GM19238 (cell line): ENCODE data around the gene CDH23.

ENCODE experiments used
- DNase-seq: peaks from one replicate; pipeline ENCODE4 v3.0.0; 2011; ENCODE audit warnings: low spot score; ENCODE audit not compliant: insufficient read length

CDH23 gene

DNA sequence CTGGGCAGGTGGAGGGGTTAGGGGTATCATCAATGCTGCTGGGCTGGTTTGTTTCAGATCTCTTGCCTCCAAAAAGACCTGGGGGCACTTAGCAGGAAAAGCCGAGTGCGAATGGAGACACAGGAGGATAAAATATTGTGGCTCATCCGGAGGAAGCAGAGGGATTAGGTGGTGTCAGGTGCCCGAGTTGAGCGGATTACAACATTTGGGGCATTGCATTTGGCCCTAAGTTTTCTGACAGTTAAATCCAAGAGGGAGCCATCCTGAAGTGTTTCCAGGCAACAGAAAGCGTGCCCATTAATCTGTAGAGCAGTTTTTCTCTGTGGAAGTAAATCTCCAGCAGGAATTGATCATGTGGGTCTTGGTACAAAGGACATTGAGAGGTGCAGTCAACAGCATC, 85.9 kb downstream of the CDH23 start:
- DNase-seq = no peak

GRCh38 chr10:71483135-71483534, 86.4 kb downstream of the CDH23 start:
- DNase-seq = no peak

DNA sequence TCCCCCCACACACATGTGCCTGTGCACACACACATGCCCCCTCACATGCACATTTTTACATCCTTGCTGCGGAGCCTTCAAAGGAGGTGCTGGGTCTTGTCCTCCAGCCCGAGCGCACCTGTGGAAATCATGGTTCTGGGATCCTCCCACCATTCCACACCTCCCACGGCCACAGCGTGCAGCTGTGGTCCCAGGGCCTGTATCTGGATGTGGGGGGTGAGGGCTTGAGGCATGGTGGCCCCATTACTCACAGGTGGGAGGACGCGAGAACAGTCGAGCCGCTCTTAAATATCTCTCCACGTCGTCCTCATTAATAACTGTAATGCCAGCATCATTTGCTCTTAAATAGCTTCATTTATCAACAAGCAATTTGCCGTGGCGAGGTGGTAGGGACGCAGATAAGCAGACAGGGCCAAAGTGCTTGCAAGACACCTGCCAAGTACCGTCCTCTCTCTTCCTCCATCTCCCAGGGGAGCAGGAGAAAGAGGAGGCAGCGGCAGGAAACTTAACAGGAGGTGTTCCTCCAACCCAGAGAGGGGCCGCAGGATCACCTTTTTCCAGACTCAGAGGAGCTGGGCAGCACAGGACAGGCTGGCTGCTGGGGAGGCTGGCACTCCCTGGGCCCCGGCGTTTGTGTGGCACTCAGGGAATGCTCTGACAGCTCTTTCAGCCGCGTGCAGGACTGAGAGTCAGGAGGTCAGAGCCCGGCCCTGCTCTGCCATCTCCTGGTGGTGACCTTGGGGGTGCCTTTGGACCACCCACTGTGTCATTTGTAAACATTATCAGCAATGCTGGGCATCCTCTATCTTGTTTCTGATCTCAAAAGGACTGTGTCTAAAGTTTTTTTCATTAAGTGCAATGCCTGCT, 87.4 kb downstream of the CDH23 start:
- DNase-seq = no peak

DNA sequence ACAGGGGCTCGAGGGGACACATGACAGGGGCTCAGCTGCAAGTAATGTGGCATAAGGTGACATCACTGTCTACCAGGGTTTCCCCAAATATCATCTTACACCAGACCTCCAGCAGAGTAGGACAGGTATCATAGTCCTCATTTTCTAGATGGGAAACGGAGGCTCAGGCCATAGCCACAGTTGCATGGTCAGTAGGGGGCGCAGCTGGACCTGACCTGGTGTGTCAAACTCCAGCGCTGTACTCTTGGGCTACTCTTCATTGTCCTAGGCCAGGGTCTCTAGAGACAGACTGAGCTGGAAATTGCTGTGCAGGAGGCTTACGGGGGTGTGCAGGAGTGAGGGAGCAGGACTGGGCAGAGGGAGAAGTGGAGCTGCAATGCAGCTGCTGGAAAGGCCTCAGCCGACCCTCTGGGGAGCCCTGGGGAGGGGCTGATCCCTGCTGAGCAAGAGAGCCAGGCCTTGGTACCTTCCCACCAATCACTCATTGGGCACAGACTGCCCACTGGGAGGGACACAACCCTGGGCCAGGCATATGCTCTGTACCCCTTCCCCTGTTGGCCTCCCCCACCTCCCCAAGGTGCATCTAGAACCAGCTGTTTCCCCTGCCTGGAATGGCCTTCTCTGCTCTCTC, 89.9 kb downstream of the CDH23 start:
- DNase-seq = peak; percentile 23

- no peak for DNase-seq
Observed at GRCh38 chr10:71487726-71488125, 91.0 kb downstream of the CDH23 start.

- DNase-seq = no peak
Observed at GRCh38 chr10:71489077-71489476, 92.4 kb downstream of the CDH23 start.

DNA sequence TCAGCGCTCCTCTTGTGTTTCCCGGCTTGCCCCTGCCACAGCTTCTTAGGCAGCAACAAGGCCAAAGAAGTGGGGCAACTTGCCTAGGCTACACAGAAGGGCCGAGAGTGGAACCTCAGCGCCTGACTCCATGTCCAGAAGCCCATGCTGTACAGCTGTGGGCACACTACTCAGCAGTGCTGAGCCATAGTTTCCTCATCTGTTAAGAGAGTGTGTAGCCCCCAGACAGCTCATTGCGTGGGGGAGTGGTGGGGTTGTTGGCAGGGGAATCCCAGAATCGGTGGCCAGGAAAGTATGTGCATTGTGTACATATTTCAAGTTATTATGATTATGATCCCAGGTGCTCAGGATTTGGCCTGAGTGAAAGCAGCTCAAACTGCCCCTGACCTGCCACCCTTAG, 96.2 kb downstream of the CDH23 start:
- DNase-seq = no peak

- DNase-seq = no peak
Observed at GRCh38 chr10:71493741-71494140, 97.0 kb downstream of the CDH23 start.

- DNase-seq = no peak
Observed at GRCh38 chr10:71494476-71494875, 97.8 kb downstream of the CDH23 start.

GRCh38 chr10:71494980-71495381, 98.3 kb downstream of the CDH23 start:
- peak; percentile 35 for DNase-seq

DNA sequence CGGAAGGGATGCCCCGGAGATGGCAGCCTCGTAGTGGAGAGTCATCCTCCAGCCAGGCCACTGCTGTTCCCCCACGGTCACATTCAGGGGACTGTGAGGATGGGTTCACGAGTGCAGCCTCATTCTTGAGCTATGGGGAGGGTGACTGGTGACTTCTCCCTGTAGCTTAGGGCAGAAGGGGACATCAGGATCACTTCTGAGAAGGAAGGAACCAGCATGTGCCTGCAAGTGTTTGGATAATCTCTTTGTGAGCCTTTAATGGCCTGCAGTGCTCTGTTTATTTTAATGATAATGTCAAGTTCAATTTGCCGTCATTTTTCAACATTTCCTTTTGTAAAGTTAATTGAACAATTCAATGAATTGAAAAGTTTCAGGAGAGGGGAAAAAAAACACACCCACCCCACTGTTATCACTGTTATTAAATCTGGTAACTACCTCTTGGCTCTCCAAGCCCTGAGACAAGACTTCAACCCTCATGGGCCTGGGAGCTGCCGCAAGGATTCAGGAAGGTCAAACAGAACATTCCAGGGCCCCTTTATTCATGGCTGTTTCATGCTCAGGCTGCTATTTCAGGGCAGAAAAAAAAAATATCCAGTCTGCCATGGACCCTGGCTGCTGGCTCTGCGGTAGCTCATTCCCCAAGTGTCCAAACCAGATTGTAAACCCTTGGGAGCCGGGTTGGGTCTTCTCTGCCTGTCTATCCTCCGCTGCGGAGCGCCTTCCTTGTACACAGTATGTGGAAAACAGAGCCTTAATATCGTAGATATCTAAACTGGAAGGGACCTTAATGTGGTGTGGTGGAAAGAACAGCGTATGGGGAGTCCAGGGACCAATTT, 100.4 kb downstream of the CDH23 start:
- DNase-seq = no peak

DNA sequence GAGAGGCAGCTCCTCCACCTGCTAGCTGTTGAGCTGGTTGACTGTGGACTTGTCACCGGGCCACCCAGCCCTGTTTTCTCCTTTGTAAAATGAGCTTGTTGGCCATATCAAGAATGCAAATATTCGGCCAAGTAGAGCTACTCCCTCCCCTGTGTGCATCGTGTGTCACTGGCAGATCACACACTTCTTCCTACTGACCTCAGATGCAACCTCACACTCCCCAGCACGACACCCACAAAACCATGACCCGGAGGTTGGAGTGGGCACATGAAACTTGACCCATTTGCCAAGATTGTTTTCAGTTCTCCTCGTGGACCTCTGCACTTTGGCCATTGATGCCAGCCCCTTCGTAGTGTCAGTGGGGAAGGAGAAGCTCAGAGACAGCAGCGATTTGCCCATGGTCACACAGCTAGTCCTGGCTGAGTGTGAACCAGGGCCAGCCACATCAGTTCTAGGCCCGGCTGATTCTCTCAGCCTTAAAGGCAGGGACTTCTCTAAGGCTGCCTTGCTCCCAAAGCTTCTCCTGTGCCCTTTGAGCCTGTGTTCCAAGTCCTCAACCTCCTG, 101.1 kb downstream of the CDH23 start:
- no peak for DNase-seq

- DNase-seq = no peak
Observed at GRCh38 chr10:71501402-71501801, 104.7 kb downstream of the CDH23 start.

GRCh38 chr10:71502190-71502589, 105.5 kb downstream of the CDH23 start:
- no peak for DNase-seq

GRCh38 chr10:71502851-71503250, 106.1 kb downstream of the CDH23 start:
- DNase-seq = no peak

GRCh38 chr10:71504168-71504567, 107.4 kb downstream of the CDH23 start:
- no peak for DNase-seq

DNA sequence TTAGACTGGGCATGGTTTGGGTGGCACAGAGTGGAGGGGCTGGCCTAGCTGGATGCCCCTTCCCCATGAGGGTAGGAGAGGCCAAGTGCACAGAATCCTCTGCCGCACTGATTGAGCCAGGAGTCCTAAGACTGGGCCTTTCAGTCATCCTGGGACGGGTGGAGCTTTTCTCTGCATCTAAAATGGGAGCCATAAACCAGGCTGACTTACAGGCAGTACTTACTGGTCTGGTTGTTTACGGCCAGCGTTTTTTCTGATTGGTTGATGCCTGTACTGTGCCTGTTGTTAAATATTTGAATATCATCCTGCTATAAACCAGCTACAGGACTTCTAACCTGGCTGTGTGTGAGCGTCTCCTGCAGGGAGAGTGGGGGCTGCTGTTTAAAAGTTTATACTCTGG, 107.8 kb downstream of the CDH23 start:
- DNase-seq = no peak

DNA sequence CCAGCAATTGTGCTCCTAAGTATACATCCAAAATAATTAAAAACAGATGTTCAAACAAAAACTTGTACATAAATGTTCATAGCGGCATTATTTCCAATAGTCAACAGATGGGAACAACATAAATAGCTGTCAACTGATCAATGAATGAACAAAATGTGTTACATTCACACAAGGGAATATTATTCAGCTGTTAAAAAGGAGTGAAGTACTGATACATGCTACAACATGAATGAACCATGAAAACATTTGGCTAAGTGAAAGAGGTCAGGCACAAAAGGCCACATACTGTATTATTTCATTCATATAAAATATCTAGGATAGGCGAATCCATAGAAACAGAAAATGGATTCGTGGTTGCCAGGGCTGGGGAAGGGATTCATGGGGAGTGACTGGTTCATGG, 109.1 kb downstream of the CDH23 start:
- DNase-seq = no peak

GRCh38 chr10:71509444-71509843, 112.7 kb downstream of the CDH23 start:
- DNase-seq = no peak

DNA sequence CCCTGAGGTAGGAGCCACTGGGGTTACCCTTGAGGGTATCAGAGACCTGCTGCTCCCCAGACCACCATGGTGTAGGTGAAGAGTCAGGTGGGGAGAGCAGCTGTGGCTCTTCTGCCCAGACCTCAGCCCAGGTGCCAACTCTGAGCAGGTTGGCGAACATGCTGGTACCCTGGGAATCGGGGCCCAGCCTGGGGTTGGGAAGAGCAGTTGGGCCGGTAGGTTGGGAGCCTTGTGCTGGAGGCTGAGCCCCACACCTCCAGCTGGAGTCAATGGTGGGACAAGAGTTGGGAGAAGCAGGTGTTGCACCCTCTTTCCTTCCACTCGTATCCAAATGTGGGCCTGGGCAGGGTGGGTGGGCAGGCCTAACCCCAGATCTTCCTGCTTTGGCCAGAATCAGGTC, 114.5 kb downstream of the CDH23 start:
- DNase-seq = no peak

GRCh38 chr10:71512312-71512711, 115.6 kb downstream of the CDH23 start:
- no peak for DNase-seq
